NCI-H524 treated with DMSO at 0.1 percent for 48 hours (cell line): Measurements from ENCODE around the gene ZDHHC11.
"Not testable (repeated sequence)": the region's sequence is repeated elsewhere in the genome, so short reads cannot be mapped to it uniquely, and the experiment has no call there.

Experiments
- DNase-seq: peaks from one replicate; lab custom pipeline; 2025; lab: John Stamatoyannopoulos, UW

Gene ZDHHC11

DNA sequence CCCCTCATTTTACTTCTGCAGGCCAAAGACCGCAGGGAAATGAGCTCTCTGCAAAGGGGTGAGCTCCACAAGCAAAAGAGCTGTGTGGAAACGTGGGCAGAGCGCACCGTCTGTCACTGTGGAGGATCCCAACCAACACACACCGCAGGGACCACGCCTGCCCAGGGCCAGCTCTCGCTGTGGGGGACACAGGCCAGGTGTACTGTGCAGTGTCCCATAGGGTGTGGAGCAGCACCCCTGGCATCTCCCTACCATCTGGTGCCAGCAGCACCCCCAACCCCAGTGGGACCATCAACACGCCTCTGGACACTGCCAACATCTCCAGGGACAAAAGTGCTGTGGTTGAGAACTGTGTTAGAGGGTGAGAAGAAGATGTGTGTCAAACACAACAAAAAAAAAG, 27.9 kb upstream of the ZDHHC11 start:
- not testable (repeated sequence) for DNase-seq

GRCh38 chr5:878125-878524, 27.3 kb upstream of the ZDHHC11 start:
- DNase-seq, result no peak

GRCh38 chr5:876398-877365, 25.9 kb upstream of the ZDHHC11 start:
- no peak for DNase-seq

- no peak for DNase-seq
Observed at GRCh38 chr5:875931-876330, 25.1 kb upstream of the ZDHHC11 start.

- DNase-seq, result no peak
Observed at GRCh38 chr5:873328-873727, 22.5 kb upstream of the ZDHHC11 start.

GRCh38 chr5:872301-872700, 21.5 kb upstream of the ZDHHC11 start:
- no peak for DNase-seq

- no peak for DNase-seq
Observed at GRCh38 chr5:871596-872298, 21.0 kb upstream of the ZDHHC11 start.

- DNase-seq, result no peak
Observed at GRCh38 chr5:870956-871355, 20.2 kb upstream of the ZDHHC11 start.

DNA sequence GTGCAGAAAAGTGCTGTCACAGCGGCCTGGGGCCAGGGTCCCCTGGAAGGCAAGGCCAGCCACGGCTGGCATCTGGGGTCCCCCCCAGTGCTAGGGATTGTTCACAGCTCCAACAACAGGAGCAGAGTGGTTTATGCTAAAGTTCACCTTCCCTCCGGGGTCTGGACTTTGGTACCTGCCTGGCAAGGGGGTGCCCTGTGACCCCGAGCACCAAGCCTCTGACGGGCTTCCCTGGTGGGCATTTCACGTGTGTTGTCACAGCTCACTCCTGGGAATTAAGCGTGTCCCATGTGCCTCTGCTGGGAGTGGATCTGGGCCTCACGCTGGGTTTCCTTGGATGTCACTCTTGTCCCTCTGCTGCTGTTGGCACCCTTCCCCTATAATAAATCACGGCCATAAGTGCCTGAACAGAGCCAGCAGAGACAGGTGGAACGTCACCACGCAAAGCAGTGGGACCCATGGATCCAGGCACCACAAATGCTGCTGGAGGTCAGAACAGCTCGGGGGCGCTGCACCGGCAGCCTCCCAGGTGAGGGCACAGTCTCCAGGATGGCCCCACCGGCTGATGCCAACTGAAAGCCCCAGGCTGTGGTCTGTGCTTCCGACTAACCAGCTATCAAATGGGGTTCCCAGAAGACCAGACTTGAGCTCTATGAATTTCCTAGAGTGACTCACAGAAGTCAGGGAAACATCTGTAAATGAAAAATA, 17.8 kb upstream of the ZDHHC11 start:
- no peak for DNase-seq

GRCh38 chr5:867300-867870, 16.6 kb upstream of the ZDHHC11 start:
- no peak for DNase-seq

DNA sequence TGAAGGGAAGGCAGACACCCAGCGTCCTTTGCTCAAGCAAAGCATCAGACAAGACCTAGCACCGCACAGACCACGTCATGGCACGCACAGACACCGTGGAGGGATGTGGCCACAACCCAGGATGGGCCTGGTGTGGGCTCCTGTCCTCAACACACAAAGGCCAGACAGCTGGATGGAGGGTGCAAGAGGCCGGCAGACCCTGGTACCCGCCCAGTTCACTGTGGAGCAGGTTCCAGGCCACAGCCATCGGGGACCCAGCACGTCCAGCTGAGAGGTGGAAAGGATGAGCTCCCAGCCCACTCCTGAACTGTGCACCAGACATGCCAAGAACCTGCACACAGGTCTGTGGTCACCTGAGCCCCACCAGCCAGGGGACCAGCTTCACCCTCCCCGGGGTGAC, 15.0 kb upstream of the ZDHHC11 start:
- no peak for DNase-seq

- DNase-seq, result no peak
Observed at GRCh38 chr5:865168-865521, 14.4 kb upstream of the ZDHHC11 start.

- DNase-seq, result no peak
Observed at GRCh38 chr5:864492-865167, 13.8 kb upstream of the ZDHHC11 start.

DNA sequence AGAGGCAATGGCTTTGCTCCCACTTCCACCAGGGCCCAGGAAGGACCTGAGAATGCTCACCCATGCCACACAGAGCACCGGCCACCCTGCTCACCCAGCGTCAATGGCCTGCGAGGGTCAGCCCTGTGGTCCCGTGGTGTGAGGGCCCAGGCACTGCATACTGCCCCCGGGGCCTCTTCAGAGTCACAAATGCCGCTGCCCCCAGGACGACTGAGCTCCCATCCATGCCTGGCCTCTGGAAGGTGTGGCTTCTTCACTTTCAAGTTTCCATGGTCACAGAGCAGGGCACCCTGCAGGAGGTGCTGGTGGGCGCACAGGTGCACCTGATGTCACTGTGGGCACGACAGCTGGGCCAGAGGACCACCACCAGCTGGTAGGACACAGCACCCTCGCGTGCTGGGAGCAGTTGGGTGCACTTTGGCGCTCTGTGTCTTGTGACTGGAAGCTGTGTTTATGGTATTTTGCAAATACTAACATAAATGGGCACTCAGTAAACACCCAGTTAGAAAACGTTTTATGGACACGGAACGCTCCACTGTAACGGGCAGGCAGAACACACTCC, 12.5 kb upstream of the ZDHHC11 start:
- no peak for DNase-seq

GRCh38 chr5:862367-863243, 11.8 kb upstream of the ZDHHC11 start:
- DNase-seq, result no peak

GRCh38 chr5:861442-862366, 10.9 kb upstream of the ZDHHC11 start:
- no peak for DNase-seq

GRCh38 chr5:860506-861150, 9.8 kb upstream of the ZDHHC11 start:
- no peak for DNase-seq

GRCh38 chr5:859798-860296, 9.1 kb upstream of the ZDHHC11 start:
- no peak for DNase-seq

DNA sequence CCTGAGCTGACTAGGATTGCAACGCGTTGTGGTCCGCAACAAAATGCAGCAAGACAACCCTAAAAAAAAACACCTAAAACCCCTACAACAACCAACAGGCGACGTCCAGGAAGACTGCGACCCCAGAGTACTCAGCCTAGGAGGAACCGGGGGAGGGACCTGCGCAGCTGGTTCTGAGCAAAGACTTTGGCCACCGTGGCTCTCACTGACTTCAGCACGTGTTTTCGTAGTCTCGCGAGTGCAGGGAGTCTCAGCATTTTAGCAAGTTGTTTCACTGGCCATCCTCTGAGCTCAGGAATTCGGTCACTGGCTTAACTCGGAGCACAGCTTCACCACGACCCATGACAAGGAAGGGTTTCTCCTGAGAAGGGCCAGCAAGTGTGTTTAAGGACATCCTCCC, 8.6 kb upstream of the ZDHHC11 start:
- no peak for DNase-seq
